Astrocyte (in vitro differentiated cells and primary cell): ENCODE data around the gene MELTF. TPM values are rescaled to one million over a fixed set of nuclear protein-coding genes. Genes with fewer than 3 reads are reported as not detected.
A peak's percentile ranks its signal among the peaks of the same experiment; 100 is the strongest.

ENCODE experiments used
- DNase-seq: peaks from one replicate; pipeline ENCODE4 v3.0.0-alpha.2; 2010; ENCODE audit warnings: low read depth
- FAIRE-seq: peaks from 2 replicates; lab custom pipeline; 2011; peaks lifted over from hg19 to GRCh38; lab: Jason Lieb, UNC
- H2AFZ ChIP-seq: 2 replicates; pipeline ENCODE4 v1.6.0; 2012; ENCODE audit warnings: low read depth, low read length, inconsistent platforms
- H3K27ac ChIP-seq: 2 replicates; pipeline ENCODE4 v1.5.1; 2011; ENCODE audit warnings: low read depth, low read length, inconsistent platforms
- H3K27me3 ChIP-seq: 2 replicates; pipeline ENCODE4 v1.6.0; 2011; ENCODE audit warnings: low read length, inconsistent platforms; ENCODE audit not compliant: insufficient read depth
- H3K36me3 ChIP-seq: 2 replicates; pipeline ENCODE4 v1.5.1; 2011; ENCODE audit warnings: low read length, inconsistent platforms; ENCODE audit not compliant: insufficient read depth
- H3K4me1 ChIP-seq: 2 replicates; pipeline ENCODE4 v1.5.1; 2011; ENCODE audit warnings: low read length, inconsistent platforms; ENCODE audit not compliant: insufficient read depth
- H3K4me2 ChIP-seq: 2 replicates; pipeline ENCODE4 v1.6.0; 2012; ENCODE audit warnings: low read length, inconsistent platforms
- H3K4me3 ChIP-seq: 2 replicates; pipeline ENCODE4 v1.5.1; 2011; ENCODE audit warnings: low read depth, mild to moderate bottlenecking, low read length, inconsistent platforms; ENCODE audit not compliant: insufficient read depth
- H3K79me2 ChIP-seq: 2 replicates; pipeline ENCODE4 v1.6.0; 2012; ENCODE audit warnings: mild to moderate bottlenecking, low read length, inconsistent platforms; ENCODE audit not compliant: insufficient read depth
- H3K9ac ChIP-seq: 2 replicates; pipeline ENCODE4 v1.6.0; 2012; ENCODE audit warnings: mild to moderate bottlenecking, low read length, inconsistent platforms
- H3K9me3 ChIP-seq: 2 replicates; pipeline ENCODE4 v1.5.1; 2012; ENCODE audit warnings: low read depth, mild to moderate bottlenecking, low read length, inconsistent platforms; ENCODE audit not compliant: insufficient read depth
- H4K20me1 ChIP-seq: 2 replicates; pipeline ENCODE4 v1.6.0; 2012; ENCODE audit warnings: low read length, inconsistent platforms; ENCODE audit not compliant: insufficient read depth
- H3K27ac Mint-ChIP-seq: one replicate; pipeline ENCODE4 v1.8.0; 2021; ENCODE audit warnings: mild to moderate bottlenecking, mixed read lengths; ENCODE audit not compliant: unreplicated experiment
- H3K27me3 Mint-ChIP-seq: one replicate; pipeline ENCODE4 v1.8.0; 2021; ENCODE audit warnings: low read depth, mixed read lengths; ENCODE audit not compliant: unreplicated experiment
- H3K36me3 Mint-ChIP-seq: one replicate; pipeline ENCODE4 v1.8.0; 2021; ENCODE audit warnings: low read depth, mixed read lengths; ENCODE audit not compliant: unreplicated experiment
- H3K4me1 Mint-ChIP-seq: one replicate; pipeline ENCODE4 v1.8.0; 2021; ENCODE audit warnings: low read depth, mixed read lengths; ENCODE audit not compliant: unreplicated experiment
- H3K4me3 Mint-ChIP-seq: one replicate; pipeline ENCODE4 v1.8.0; 2021; ENCODE audit warnings: mild to moderate bottlenecking, moderate library complexity, mixed read lengths; ENCODE audit not compliant: unreplicated experiment
- H3K9me3 Mint-ChIP-seq: one replicate; pipeline ENCODE4 v1.8.0; 2021; ENCODE audit warnings: mild to moderate bottlenecking, mixed read lengths; ENCODE audit not compliant: unreplicated experiment
- CTCF ChIP-seq: IDR thresholded peaks from 2 replicates; pipeline ENCODE4 v1.5.1; 2011; ENCODE audit warnings: low read depth, mild to moderate bottlenecking, inconsistent platforms, low read length, moderate library complexity; ENCODE audit not compliant: insufficient read depth
- EZH2 ChIP-seq: IDR thresholded peaks from 2 replicates; pipeline ENCODE4 v1.6.1; 2012; ENCODE audit warnings: mild to moderate bottlenecking, low read length, inconsistent platforms; ENCODE audit not compliant: insufficient read depth
- total RNA-seq: library from RNA; stranded (reverse); gene quantifications from 2 replicates; pipeline ENCODE4 v1.2.1, GENCODE V29; 2021

Gene MELTF
- total RNA-seq, 1 donor from 2014 or later: 24.0 TPM

- Mint-ChIP-seq H3K27me3 (peaks cover 52% of the 10 kb centered on the region), H3K9me3 (no peaks in the 10 kb centered on the region), H3K36me3 (peaks cover 6% of the 10 kb centered on the region), H3K4me1 (no peaks in the 10 kb centered on the region), H3K4me3 (peak within 1 kb of the TSS; percentile 60), H3K27ac (no peak within 1 kb of the TSS)
- Histone ChIP-seq H3K9ac (peak within 1 kb of the TSS; percentile 52), H4K20me1 (no peaks in the 10 kb centered on the region), H3K4me3 (peak within 1 kb of the TSS; percentile 58), H3K79me2 (no peaks in the 10 kb centered on the region), H3K9me3 (peaks cover 4% of the 10 kb centered on the region), H3K36me3 (no peaks in the 10 kb centered on the region), H2AFZ (peak within 1 kb of the TSS; percentile 85), H3K27ac (no peak within 1 kb of the TSS), H3K27me3 (peaks cover 31% of the 10 kb centered on the region), H3K4me2 (peak within 1 kb of the TSS; percentile 83), H3K4me1 (peaks cover 9% of the 10 kb centered on the region)
- no peak for FAIRE-seq
- TF ChIP-seq CTCF (no peak), EZH2 (no peak)
- DNase-seq: no peak
Measured at GRCh38 chr3:196968233-196969133, 61.1 kb downstream of the MELTF start, which contains the start of gene PIGZ. Gene PIGZ, minus strand, starts transcription at chr3:196968833. Its CDS starts 16,802 bp downstream, at chr3:196952031.

GRCh38 chr3:196967412-196968232 lies 62.0 kb downstream of the MELTF start:
- no peak overlapping the region for H3K27ac ChIP-seq
- H3K36me3 ChIP-seq: no peaks in the 10 kb centered on the region
- H3K4me2 ChIP-seq: peak overlapping the region; percentile 83
- peaks cover 4% of the 10 kb centered on the region for H3K9me3 ChIP-seq
- H4K20me1 ChIP-seq: no peaks in the 10 kb centered on the region
- H3K4me3 ChIP-seq: peak overlapping the region; percentile 58
- no peak overlapping the region for H3K27ac Mint-ChIP-seq
- no peak for TF ChIP-seq CTCF
- no peak for TF ChIP-seq EZH2
- DNase-seq (no peak), FAIRE-seq (no peak)
- peaks cover 2% of the 10 kb centered on the region for H3K9me3 Mint-ChIP-seq
- no peaks in the 10 kb centered on the region for H3K79me2 ChIP-seq
- H2AFZ ChIP-seq: peak overlapping the region; percentile 66
- peaks cover 31% of the 10 kb centered on the region for H3K27me3 ChIP-seq
- H3K9ac ChIP-seq: no peak overlapping the region
- H3K4me1 Mint-ChIP-seq: no peaks in the 10 kb centered on the region
- peaks cover 9% of the 10 kb centered on the region for H3K4me1 ChIP-seq
- H3K27me3 Mint-ChIP-seq: peaks cover 57% of the 10 kb centered on the region
- H3K4me3 Mint-ChIP-seq: peak overlapping the region; percentile 60
- peaks cover 6% of the 10 kb centered on the region for H3K36me3 Mint-ChIP-seq
